GM18511 (cell line): Measurements from ENCODE around the gene ALDH1L1.

Experiments
- ATAC-seq: cut with Tn5 transposase; IDR thresholded peaks from one replicate; pipeline ENCODE4 v1.9.1; 2021; ENCODE audit warnings: mild to moderate bottlenecking, moderate library complexity; ENCODE audit not compliant: unreplicated experiment

Gene ALDH1L1

DNA sequence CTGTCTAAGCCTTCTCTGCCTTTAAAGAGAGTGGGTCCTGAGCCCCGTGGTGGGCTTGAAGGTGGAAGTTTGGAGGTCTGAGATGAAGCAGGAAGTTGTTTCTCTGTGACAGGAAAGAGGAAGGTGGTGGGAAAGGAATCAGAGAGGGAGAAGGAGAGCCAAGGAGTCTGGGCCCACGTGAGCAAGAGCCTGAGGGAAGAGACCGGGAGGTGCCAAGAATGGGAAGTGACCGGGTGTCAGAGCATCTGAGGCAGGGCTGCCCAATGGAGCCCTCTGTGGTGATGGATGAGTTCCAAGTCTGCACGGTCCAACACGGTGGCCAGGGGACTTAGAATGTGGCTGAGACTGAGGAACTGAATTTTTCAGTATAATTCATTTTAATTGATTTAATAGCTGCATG is 24.6 kb downstream of the ALDH1L1 start:
- no peak for ATAC-seq

DNA sequence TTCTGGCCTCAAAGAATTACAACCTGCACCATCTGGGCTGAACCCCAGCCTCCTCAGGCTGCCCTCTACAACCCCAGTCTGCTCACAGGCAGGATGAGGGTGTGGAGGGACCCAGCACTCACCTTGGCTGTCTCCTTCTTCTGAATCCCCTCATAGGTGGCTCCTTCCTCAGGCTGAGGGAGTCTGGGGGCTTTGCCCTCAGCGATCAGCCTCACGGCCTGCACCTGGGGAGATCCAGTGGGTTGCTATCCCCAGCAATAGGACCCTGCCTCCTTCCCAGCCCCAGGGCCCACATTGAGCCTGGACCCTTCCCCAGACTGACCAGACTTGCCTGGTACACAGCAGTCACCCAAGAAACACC is 25.1 kb downstream of the ALDH1L1 start:
- no peak for ATAC-seq

DNA sequence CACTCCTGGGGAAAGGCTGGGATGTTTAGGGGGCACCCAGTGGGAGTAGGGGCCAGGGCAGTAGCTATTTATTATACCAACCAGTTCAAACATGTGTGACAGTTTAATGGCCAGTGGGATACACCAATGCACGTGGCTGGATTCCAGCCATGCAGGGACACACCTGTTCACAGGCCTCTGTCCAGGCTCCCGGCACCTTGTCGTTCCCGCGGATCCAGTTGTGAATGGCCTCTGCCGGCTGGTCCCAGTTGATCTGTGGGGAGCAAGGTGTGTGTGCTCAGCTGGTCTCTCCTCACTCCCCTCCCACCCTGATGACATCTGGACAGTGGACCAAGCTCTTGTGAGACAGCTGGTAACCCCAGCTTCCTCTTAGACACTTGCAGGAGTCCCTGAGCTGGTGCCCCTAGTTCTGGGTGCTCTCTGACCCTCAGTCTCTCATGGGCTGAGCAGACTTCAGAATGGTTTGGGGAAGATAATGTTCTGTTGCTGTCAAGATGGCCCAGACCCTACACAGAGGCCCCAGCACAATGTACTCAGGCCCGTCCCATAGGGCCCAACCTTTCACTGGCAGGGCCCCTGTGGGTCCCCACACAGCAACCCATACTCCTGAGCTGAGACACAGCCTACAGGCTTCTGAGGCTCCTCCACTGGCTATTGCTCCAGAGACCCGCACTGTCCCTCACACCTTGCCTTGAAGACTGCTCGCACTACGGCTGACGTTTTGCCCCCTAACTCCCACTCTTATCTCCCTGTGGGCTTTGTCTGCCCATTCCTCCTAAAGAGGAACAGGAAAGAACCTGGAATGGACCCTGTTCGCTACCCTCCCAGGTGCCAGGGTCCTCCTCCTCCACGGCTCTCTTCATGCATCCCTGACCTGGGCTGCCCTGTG is 25.8 kb downstream of the ALDH1L1 start:
- ATAC-seq, result no peak

DNA sequence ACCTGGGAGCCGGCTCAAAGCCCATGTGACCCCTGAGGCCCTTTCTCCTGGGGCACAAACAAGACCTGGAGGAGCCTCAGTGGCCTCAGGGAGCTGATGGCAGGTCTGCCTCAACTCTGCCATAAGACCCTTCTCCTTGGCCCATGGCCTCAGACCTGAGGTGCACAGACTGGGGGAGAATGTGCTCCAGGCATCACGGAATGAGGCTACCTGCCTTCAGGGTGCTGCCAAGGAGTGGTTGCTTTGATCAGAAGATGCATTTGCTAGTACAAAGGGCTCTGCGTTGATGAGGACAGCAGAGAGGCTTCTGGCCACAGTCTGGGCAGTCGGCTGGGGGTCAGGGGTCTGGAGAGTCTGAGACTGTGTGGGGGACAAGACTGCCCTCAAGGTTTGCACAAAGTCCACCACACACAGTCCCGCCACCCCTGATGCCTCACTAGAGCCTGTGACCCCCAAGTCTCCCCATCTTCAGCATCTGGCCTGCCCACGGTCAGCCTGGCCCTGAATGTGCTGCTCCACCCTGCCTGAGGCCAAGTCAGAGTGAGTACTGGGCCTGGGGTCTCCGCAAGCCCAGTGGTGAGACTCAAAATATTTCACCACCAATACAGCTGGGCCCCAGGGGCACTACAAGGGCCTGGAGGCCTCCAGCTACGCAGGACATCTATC is 26.6 kb downstream of the ALDH1L1 start:
- ATAC-seq, result no peak

DNA sequence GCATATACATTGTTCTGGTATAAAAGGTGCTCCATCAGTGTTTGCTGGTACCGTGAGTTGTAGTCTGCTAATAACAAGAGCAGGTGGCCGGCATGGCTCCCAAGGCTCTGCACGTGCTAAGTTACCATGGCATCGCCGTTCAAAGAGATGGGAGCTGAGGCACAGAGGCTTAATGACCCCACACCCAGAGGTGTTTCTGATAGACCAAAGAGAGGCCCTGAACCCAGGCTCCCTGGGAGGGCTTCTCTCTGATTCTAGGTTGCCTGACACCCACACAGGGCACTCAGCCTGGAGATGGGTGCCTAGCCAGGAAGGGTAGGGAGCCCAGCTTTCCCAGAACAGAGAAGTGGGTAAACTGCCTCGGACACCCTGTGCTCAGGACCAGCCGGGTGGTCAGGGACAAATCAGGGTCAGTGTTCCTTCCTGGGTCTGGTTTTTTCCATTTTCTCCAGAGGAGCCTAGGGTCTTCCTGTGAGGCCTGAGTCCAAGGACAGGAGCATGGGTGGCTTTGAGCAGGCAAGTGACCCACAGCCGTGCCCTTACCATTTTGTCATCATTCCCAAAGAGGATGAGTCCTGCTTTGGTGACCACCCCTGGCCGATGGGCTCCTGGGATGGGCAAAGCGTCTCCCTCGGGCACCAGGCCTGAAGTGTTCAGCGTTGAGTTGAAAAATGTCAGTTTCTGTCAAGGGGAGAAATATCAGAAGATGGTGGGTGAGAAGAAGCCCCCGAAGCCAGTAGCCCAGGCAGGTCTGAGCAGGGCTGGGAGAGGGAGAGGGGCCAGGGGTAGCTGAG is 27.3 kb downstream of the ALDH1L1 start:
- ATAC-seq, result no peak

DNA sequence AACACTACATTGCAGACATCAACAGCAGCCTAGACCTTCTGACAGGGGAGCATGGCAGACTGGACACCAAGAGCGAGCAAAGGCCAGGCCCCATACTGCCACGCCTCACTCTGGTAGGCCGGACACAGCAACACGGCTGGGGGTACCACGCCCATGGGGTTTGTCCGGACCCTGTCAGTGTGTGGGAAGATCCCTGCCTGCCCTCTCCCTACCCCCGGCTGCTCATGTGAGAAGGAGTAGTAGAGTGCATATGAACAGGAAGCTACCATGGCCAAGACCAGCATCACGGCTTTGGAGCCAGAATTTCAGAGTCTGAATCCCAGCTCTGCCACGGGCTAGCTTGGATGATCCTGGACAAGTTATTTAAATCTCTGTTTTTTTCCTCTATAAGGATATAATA is 27.9 kb downstream of the ALDH1L1 start:
- ATAC-seq, result no peak

DNA sequence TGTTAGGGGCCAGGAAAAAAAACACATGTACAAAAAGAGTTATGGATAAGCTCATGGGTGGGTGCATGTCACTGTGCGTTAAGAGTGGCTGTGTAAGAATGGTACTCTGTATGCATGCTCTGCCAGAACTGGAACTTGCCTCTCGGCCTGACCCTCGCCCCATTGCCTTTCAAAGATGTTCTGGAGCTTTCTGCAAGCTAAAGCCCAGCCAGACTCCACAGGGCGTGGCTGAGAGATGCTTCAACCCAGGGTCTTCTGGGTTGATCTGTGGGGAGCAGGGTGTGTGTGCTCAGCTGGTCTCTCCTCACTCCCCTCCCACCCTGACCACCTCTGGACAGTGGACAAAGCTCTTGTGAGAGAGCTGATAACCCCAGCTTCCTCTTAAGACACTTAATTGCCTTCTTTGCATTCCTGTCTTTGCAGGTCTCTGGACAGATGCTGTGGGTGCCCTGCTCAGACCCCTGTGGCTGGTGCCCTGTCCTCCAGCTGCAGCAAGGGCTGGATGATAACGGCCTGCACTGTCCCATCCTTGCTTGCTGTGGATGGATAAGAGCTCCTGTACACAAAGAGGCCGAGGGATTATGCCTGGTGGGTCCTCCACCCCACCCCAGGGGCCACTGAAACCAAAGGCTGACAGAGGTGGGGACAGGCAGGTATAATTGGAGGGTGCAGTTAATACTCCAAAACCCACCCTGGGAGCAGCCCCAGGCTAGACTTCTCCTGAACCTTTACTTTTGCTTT is 28.7 kb downstream of the ALDH1L1 start:
- no peak for ATAC-seq

DNA sequence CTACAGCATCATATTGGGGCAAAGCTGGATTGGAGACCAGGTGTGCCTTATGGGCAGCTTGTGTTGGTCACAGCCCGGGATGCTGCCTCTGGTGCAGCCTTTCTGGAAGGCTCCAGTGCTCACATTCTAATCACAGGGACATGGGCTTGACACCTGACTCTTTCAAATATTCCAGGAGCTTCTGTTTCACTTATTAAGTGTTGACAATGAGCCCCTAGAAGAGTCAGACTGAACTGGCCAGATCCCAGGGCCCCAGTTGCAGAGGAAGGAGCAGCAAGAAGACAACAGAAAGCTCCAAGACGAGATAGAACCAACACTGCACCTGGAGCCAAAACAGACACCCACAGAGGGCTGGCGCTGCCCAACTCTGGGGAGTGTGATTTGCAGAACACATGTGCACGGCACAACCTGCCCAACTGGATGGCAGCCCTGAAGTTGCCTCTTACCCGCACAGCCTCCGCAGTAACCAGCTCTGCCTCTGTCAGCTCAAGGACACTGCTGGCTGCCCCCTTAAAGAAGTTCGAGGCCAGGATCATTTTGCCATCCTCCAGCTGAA is 30.3 kb downstream of the ALDH1L1 start:
- no peak for ATAC-seq

DNA sequence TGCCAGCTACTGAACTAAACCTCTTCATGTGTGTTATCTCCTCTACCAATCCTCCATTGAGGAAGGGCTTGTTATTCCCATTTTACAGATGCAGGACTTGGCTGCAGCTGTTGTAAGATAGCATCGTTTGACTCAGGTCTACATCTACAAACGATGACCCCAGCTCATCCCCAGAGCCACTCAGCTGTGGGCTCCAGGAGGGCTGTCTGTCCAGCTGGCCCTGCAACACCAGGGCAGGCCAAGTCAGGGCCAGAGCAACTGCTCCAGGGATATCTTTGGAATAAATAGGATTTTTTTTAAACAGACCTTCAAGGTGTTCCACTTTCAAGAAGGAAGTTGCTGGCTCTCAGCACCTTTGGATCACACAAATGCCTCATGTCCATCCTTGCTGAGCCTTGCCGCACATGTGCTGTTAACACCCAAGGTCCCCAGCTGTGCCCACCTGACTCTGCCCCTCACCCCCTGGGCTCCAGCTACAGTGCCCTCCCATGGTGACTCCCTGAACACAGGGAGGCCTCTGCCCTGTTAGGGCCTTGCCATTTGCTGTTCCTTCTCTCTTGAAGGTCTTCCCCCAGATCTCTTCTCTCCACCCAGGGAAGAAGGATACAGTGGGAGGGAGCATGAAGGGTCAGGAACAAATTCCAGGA is 31.0 kb downstream of the ALDH1L1 start:
- ATAC-seq, result no peak

DNA sequence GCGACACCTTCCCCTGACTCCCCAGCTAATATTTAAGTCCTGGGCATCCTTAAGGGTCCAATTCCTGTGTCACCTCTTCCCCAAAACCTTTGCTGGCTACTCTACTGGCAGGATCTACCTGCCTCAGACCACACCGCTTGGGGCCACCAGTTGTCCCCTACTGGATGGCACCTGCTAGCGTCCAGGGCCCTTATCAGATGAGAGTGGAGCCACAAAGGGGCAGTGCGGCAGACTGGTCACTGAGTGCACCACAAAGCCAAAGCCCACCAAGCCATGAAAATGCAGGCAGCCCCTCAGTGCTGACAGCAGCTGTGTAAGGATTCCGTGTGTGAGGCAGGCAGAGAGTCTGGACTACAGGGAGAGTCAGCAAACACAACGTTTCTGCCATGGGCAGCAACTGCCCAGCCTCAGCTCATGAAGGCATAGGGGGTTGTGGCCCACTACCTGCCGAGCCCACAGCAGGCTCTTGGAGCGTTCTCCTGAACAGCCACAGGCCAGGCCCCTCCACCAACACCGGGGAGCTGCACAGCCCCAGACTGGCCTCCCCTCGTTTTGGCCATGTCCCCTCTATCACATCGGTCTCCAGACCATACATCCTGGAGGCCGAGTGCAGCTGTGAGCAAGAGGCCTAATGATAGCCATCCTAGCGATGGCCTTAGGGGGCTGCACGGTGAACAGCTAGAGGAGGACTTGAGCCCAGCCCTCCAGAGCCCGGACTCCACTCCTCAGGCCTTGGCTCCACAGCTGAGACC is 32.3 kb downstream of the ALDH1L1 start:
- no peak for ATAC-seq

DNA sequence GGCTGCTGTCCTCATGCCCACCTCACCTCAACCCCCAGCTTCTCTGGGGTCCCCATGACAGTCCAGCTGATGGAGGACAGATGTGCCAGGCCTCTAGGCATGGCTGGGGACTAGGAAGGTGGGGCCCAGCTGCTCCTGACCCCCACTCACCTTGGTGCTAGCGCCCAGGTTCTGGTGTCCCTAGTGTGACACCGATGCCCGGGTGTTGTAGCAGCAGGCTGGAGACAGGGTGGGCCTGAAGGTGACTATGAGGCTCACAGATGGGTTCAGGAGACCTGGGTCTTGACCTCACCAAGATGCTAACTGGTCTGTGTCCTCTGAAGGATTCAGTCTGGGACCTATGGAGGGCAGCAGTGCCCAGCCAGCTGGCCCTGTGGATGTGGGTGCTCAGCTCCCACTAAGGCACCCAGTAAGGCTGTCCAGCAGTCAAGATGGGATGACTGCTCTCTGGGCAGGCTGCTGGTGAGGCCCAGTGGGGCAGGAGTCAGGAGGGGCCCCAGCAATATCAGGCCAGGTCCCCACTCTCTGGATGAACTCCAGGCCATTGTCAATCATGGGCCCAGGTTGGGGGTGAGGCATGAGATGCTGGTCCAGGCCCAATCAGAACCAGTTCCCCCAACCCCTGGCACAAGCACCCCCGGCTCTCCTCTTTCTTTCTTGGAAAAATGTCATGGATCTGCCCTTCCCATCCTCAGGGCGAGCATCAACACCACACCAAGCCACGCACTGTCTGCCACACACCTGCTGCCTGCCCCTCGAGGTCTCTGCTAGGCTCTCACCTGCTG is 33.0 kb downstream of the ALDH1L1 start:
- ATAC-seq, result no peak

DNA sequence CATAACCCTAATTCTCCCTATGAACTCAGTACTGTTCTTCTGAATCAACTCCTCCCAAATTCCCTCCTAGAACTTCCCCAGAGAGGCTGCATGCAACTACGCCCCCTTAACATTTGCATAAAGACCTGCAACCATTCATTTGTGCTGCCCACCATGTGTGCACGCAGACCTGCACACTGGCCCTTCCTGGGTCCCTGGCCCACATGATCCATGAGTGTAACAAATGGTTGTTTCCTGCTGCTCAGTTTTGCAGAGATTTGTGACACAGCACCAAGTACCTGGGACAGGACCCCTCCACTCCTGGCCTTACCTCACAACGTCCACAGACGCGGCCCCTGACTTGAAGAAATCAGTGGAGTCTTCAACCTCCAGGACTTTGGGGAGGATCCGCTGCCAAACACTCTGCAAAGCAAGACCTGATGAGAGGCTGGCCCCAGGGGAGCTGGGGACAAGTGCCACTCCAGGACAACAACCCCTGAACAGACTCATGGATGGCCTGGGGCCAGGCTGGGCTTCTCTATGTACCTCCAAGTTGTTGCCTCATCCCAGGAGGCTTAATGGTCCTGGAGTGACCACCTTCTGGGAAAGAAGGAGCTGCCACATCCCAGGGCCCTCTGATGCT is 33.8 kb downstream of the ALDH1L1 start:
- ATAC-seq, result no peak

DNA sequence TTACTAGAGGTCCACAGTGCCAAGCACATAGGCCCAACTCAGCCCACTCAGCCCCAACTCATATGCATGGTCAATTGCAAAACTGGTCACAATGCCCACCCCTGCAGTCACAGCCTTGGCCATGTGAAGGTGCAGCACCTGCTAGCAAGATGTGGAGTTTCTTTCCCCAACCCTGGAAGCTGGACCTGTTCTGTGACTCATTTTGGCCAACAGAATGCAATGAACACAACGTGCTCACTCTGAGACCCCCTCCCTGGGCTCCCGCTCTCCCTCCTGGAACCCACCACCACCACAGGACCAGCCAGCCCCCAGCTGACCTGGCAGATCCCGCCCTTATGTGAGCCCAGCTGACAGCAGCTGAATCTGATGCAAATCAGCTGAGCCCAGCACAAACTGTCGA is 34.4 kb downstream of the ALDH1L1 start:
- ATAC-seq, result no peak

DNA sequence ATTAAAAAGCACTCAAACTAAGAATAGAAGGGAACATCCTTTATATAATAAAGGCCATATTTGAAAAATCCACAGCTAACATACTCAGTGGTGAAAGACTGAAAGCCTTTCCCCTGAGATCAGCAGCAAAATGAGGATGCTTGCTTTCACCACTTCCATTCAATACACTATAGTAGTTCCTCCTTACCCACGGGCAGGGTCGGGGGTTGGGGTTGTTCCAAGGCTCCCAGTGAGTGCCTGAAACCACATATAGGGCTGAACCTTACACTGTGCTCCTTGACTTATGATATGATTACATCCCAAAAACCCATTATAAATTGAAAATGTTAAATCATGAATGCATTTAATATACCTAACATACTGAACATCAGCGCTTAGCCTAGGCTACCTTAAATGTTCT is 37.7 kb downstream of the ALDH1L1 start:
- no peak for ATAC-seq

DNA sequence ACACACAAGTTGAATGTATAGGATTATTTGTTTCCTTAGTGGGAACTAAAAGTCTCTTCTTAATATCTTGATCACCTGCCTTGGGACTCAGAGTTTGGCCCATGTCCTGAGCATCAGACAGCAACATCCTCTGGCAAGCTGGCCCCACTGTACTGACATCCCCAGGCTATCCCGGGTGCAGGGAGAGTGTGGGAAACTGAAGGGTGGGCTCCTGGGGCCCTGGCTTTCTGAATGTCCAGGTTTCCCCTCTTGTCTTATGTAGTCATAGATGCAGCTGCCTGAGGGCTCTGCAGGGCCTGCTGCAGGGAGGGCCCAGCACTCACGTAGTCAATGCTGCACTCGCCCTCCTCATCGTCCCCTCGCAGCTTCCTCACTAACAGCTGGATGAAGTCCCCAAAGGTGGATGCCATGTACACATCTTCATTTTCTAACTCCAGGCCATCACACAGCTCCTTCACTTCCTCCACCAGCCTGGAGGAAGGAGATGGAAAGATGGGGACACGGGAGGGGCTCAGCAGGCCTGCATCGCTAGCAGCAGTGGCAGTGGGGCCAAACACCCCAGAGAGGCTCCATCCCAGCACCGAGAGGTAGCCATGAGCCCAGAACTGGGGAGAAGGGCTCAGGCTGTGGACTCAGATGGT is 42.8 kb downstream of the ALDH1L1 start:
- ATAC-seq, result no peak

DNA sequence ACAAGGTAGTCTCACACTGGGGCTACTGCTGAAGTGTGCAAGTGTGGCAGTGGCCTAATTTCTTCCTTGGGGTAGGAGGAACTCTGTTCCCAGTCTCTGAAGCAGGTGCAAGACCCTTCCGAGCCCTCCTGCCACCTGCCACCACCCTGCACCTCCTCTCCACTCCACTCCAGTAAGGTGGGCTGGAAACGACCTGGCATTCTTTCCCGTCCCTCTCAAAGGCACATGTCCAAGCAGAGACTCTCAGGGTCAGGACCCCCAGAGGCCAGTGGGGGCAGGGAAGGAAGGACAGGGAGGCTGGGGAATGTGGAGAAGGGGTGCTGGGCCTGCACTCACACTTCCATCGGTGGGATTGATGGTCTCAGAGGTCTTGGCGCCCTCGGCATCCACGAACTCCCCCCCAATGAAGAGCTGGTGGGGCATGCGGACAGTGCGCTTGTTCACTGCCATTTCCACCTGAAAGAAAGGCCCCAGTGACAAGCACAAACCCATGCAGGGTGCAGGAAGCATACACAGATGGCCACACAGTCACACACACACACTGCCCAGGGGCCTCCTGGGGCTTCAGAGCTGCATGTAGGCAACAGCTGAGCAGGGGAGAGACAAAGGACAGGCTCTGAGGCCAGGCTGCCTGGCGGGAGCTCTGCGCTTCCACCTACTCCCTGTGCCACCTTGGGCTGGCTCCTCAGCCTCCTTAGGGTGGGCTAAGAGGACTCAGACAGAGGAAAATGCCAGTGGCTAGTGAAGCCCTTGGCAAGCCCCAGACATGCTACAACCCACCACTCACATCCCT is 43.8 kb downstream of the ALDH1L1 start:
- ATAC-seq, result no peak
